Fibroblast of mammary gland (primary cell): Measurements from ENCODE around the gene ABCG4.

Source experiments
- DNase-seq: peaks from one replicate; pipeline ENCODE4 v3.0.0-alpha.2; 2010; ENCODE audit warnings: low read depth
- H3K4me3 ChIP-seq: 2 replicates; pipeline ENCODE4 v1.5.1; 2011; ENCODE audit warnings: low read depth, mild to moderate bottlenecking, low read length, moderate library complexity; ENCODE audit not compliant: control insufficient read depth
- CTCF ChIP-seq: conservative IDR thresholded peaks from 2 replicates; pipeline ENCODE4 v1.5.1; 2011; ENCODE audit warnings: low read depth, low read length, inconsistent platforms; ENCODE audit not compliant: control insufficient read depth, insufficient read depth

Gene ABCG4

GRCh38 chr11:119192111-119192510 is 43.3 kb downstream of the ABCG4 start:
- no peak for TF ChIP-seq CTCF
- H3K4me3 ChIP-seq = no peak overlapping the region
- peak; percentile 45 for DNase-seq

- no peak for DNase-seq
- TF ChIP-seq CTCF = no peak
- no peak overlapping the region for H3K4me3 ChIP-seq
These were observed 44.1 kb downstream of the ABCG4 start for GRCh38 chr11:119193001-119193400.

GRCh38 chr11:119193626-119194025 is 44.8 kb downstream of the ABCG4 start:
- DNase-seq = no peak
- no peak for TF ChIP-seq CTCF
- no peak overlapping the region for H3K4me3 ChIP-seq

- no peak overlapping the region for H3K4me3 ChIP-seq
- DNase-seq = no peak
- TF ChIP-seq CTCF = no peak
These were observed 46.1 kb downstream of the ABCG4 start for GRCh38 chr11:119194811-119195440.

- peak; percentile 51 for DNase-seq
- TF ChIP-seq CTCF = no peak
- H3K4me3 ChIP-seq = no peak overlapping the region
These were observed 46.8 kb downstream of the ABCG4 start for GRCh38 chr11:119195680-119196079.

- H3K4me3 ChIP-seq = no peak overlapping the region
- peak; percentile 89 for TF ChIP-seq CTCF
- DNase-seq = peak; percentile 87
These were observed 48.1 kb downstream of the ABCG4 start for GRCh38 chr11:119196833-119197483.
